Gastrocnemius medialis (tissue), 4 donors: Measurements from ENCODE around the gene ACP1. TPM values are rescaled to one million over a fixed set of nuclear protein-coding genes. Genes with fewer than 3 reads are reported as not detected.

Experiments
- ATAC-seq, 2 donors: fragments of 150-250 bp; one replicate each; pipeline ENCODE4 v1.9.1; 2016
- DNase-seq, 2 donors: peaks; one replicate each; pipeline ENCODE4 v3.0.0-alpha.2; 2019
- H3K27ac ChIP-seq, 4 donors: fragments of 200-600 bp; sonication (generic); 1 replicate in 1 of 4; 2 replicates in 3 of 4; pipeline ENCODE4 v1.5.1; 2016 to 2018; ENCODE audit warnings: mild to moderate bottlenecking in 2 of 4, moderate library complexity in 1 of 4
- H3K27me3 ChIP-seq, 3 donors: fragments of 200-600 bp; sonication (generic) in 2 of 3; 1 replicate in 1 of 3; 2 replicates in 2 of 3; pipeline versions ENCODE4 v1.5.1 to v1.6.0; 2016 to 2019; ENCODE audit warnings: mild to moderate bottlenecking in 1 of 3, moderate library complexity in 1 of 3
- H3K36me3 ChIP-seq, 2 donors: fragments of 200-600 bp; sonication (generic) in 1 of 2; one replicate each; pipeline ENCODE4 v1.5.1; 2017 to 2018
- H3K4me1 ChIP-seq, 2 donors: fragments of 200-600 bp; sonication (generic) in 1 of 2; one replicate each; pipeline ENCODE4 v1.5.1; 2016 to 2017; ENCODE audit warnings: mild to moderate bottlenecking in 2 of 2
- H3K4me3 ChIP-seq, 4 donors: fragments of 200-600 bp; sonication (generic) in 3 of 4; 1 replicate in 1 of 4; 2 replicates in 3 of 4; pipeline ENCODE4 v1.5.1; 2016 to 2019; ENCODE audit warnings: mild to moderate bottlenecking in 2 of 4
- H3K9me3 ChIP-seq, 3 donors: fragments of 200-600 bp; sonication (generic) in 2 of 3; 1 replicate in 1 of 3; 2 replicates in 2 of 3; pipeline ENCODE4 v1.5.1; 2016 to 2019
- CTCF ChIP-seq, 5 experiments: fragments of 450-650 bp in 3 of 5; fragments of 200-600 bp in 2 of 5; sonication (generic) in 2 of 5; IDR thresholded peaks in 4 of 5; conservative IDR thresholded peaks in 1 of 5; 1 replicate in 4 of 5; 2 replicates in 1 of 5; pipeline ENCODE4 v1.5.1; 2016 to 2019; ENCODE audit warnings: antibody characterized with exemption in 5 of 5, mild to moderate bottlenecking in 3 of 5, moderate library complexity in 3 of 5
- POLR2A ChIP-seq, 2 donors: fragments of 450-650 bp; IDR thresholded peaks; one replicate each; pipeline ENCODE4 v1.6.1; 2017; ENCODE audit warnings: antibody characterized with exemption in 2 of 2, mild to moderate bottlenecking in 2 of 2, moderate library complexity in 2 of 2
- in situ Hi-C, 4 donors: fragments of 200-750 bp; cut with MboI; loops; one replicate each; pipeline versions ENCODE4 v1.15.0 to v1.8.0; 2017; ENCODE audit warnings: low sequenced_read_pairs in 4 of 4
- intact Hi-C: fragments of 100-400 bp; cut with DNase I; formaldehyde crosslinking; loops from one replicate; pipeline ENCODE4 v1.15.1; 2023; ENCODE audit warnings: low total_unique reads
- total RNA-seq, 4 donors: library from RNA; depleted of rRNA; stranded (reverse); fragments of >200 nt; gene quantifications; one replicate each; pipeline versions ENCODE4 v1.1.0 to v1.2.3, GENCODE V29; 2016

The ACP1 gene
- total RNA-seq: 10 to 100 TPM; 69.7 to 91.3 (median 81.9) TPM

GRCh38 chr2:264493-265468, at the start of gene ACP1:
TSS of gene ACP1 (plus strand) at chr2:264947. CDS start at chr2:264965, 18 bp downstream.
- intact Hi-C loops: loop anchor here (5.0 kb wide), 1 partner anchor 413 kb away; the partner anchor contains the start of gene TMEM18
- Histone ChIP-seq H3K27ac (peak within 1 kb of the TSS; percentile 80 to 86 (median 84)), H3K9me3 (no peaks in the 10 kb centered on the region), H3K36me3 (no peaks in the 10 kb centered on the region), H3K27me3 (no peaks in the 10 kb centered on the region), H3K4me1 (peaks cover 22 to 38% of the 10 kb centered on the region in 2 donors), H3K4me3 (peak within 1 kb of the TSS; percentile 79 to 96 (median 91))
- peak; percentile 95 to 97 for ATAC-seq
- TF ChIP-seq POLR2A (IDR thresholded peaks at IDR 0.05): peak; percentile 65 to 75
- no peak for TF ChIP-seq CTCF (IDR thresholded peaks at IDR 0.05 in 4 of 5, conservative IDR thresholded peaks at IDR 0.05 in 1 of 5)
- DNase-seq: peak; percentile 85 to 91
- in situ Hi-C loops: no loop called here

GRCh38 chr2:216068-216467, 48.7 kb upstream of the ACP1 start:
- ATAC-seq (no peak), DNase-seq (no peak)
- H3K27ac ChIP-seq: no peak overlapping the region
- H3K27me3 ChIP-seq: no peaks in the 10 kb centered on the region
- H3K9me3 ChIP-seq: no peaks in the 10 kb centered on the region
- H3K4me3 ChIP-seq: no peak overlapping the region
- peaks cover 0 to 25% of the 10 kb centered on the region in 2 donors for H3K36me3 ChIP-seq
- in situ Hi-C loops: no loop called here
- H3K4me1 ChIP-seq: no peaks in the 10 kb centered on the region
- intact Hi-C loops: no loop called here
- no peak for TF ChIP-seq POLR2A (IDR thresholded peaks at IDR 0.05)
- TF ChIP-seq CTCF (IDR thresholded peaks at IDR 0.05 in 4 of 5, conservative IDR thresholded peaks at IDR 0.05 in 1 of 5): no peak

DNA sequence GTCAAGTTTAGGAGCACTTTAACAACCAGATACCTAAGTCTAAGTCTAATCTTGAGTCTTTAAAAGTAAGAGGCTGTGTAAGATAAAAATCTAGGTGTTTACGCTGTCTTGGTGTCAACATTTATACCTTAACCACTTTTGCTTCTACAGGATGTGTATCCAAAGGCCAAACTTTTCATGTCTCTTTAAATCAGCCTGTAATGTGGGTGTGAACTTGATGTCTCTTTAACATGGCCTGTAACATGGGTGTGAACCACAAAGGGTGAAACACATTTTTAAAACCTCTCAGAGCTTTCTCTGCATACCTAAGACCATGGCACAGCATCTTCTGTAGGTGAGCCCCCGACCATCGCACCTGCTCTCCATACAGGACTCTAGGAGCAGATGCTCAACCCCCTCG, 41.3 kb upstream of the ACP1 start:
- no peak for TF ChIP-seq POLR2A (IDR thresholded peaks at IDR 0.05)

DNA sequence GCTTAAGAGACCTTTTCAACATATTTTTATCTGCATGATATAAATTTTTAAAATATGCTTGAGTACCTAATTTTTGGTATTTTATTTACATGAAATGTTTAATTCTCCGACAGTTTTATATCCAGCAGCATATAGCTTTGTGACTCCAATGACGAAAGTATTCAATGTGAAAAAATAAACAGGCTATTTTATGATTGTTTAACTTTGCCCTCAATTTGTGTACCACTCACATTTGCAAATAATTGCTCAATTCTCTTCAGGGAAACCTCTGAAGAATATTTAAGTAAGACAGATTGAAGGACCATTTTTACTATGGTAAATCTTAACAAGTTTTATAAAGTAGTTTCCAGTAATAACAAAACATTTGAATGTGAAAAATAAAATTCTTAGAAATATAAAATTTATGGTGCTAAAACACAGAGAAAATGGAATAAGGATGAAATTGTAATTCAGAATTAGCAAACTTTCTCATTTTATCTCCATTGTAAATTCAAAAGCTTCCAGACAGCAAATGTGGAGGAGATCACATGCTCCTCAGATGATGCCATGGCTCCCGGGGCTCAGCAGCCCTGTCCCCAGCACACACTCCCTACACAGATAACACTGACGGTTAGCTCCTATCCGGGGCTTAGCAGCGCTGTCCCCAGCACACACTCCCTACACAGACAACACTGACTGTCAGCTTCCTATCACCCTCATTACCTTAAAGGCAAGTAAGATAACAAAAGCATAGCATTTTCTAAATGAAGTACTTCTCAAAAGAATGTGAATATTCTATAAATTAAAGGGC, 40.6 kb upstream of the ACP1 start:
- H3K27me3 ChIP-seq: no peaks in the 10 kb centered on the region
- DNase-seq (no peak), ATAC-seq (no peak)
- no peak overlapping the region for H3K27ac ChIP-seq
- no peaks in the 10 kb centered on the region for H3K9me3 ChIP-seq
- peaks cover 0 to 48% of the 10 kb centered on the region in 2 donors for H3K36me3 ChIP-seq
- no peaks in the 10 kb centered on the region for H3K4me1 ChIP-seq
- TF ChIP-seq POLR2A (IDR thresholded peaks at IDR 0.05): no peak
- TF ChIP-seq CTCF (IDR thresholded peaks at IDR 0.05 in 4 of 5, conservative IDR thresholded peaks at IDR 0.05 in 1 of 5): no peak
- no peak overlapping the region for H3K4me3 ChIP-seq
- intact Hi-C loops (no loop called here), in situ Hi-C loops (no loop called here)

More for the DNA sequence above, 41.3 kb upstream of the ACP1 start:
- H3K27ac ChIP-seq: no peak overlapping the region
- in situ Hi-C loops: no loop called here
- no peak overlapping the region for H3K4me3 ChIP-seq
- DNase-seq: no peak
- intact Hi-C loops: no loop called here
- no peaks in the 10 kb centered on the region for H3K27me3 ChIP-seq
- H3K9me3 ChIP-seq: no peaks in the 10 kb centered on the region
- no peak for ATAC-seq
- H3K36me3 ChIP-seq: peaks cover 0 to 49% of the 10 kb centered on the region in 2 donors
- H3K4me1 ChIP-seq: no peaks in the 10 kb centered on the region

- in situ Hi-C loops (no loop called here), intact Hi-C loops (no loop called here)
- no peak for TF ChIP-seq POLR2A (IDR thresholded peaks at IDR 0.05)
- TF ChIP-seq CTCF (IDR thresholded peaks at IDR 0.05 in 4 of 5, conservative IDR thresholded peaks at IDR 0.05 in 1 of 5): no peak
- H3K9me3 ChIP-seq: no peaks in the 10 kb centered on the region
- H3K4me3 ChIP-seq: no peak overlapping the region
- no peak for ATAC-seq
- no peak for DNase-seq
- H3K36me3 ChIP-seq: peaks cover 0 to 58% of the 10 kb centered on the region in 2 donors
- no peak overlapping the region for H3K27ac ChIP-seq
- no peaks in the 10 kb centered on the region for H3K27me3 ChIP-seq
- H3K4me1 ChIP-seq: no peaks in the 10 kb centered on the region
These were observed 36.6 kb upstream of the ACP1 start for GRCh38 chr2:228115-228514.
